HEK293 (cell line): ENCODE data around the gene RBMS1.

Experiments
- CTCF ChIA-PET: fragments of 350-600 bp; formaldehyde crosslinking; extraction: SDS; loops from one replicate; lab custom pipeline; 2021; ENCODE audit warnings: antibody characterized with exemption; lab: Yijun Ruan, JAX
- POLR2A ChIA-PET: fragments of 300-600 bp; formaldehyde crosslinking; extraction: SDS; loops from one replicate; lab custom pipeline; 2020; ENCODE audit warnings: antibody characterized with exemption, inconsistent platforms; lab: Yijun Ruan, JAX
- H3K27ac ChIP-seq: fragments of 200-500 bp; sonication (Bioruptor generic); 2 replicates; pipeline ENCODE4 v1.5.1; 2014; ENCODE audit warnings: low read depth, low read length, control low read depth, inconsistent platforms; ENCODE audit errors: extremely low read depth
- H3K36me3 ChIP-seq, 2 experiments: fragments of 200-500 bp in 1 of 2; sonication (Bioruptor generic) in 1 of 2; 1 replicate in 1 of 2; 2 replicates in 1 of 2; pipeline ENCODE4 v1.5.1; 2014 to 2017; ENCODE audit warnings: inconsistent platforms in 2 of 2, low read length in 2 of 2; ENCODE audit not compliant: control insufficient read depth in 2 of 2, insufficient read depth in 1 of 2
- H3K4me1 ChIP-seq: fragments of 200-500 bp; sonication (Bioruptor generic); 2 replicates; pipeline ENCODE4 v1.5.1; 2014; ENCODE audit warnings: mild to moderate bottlenecking, low read length, inconsistent platforms; ENCODE audit not compliant: control insufficient read depth, insufficient read depth
- H3K4me3 ChIP-seq: 2 replicates; pipeline ENCODE4 v1.5.1; 2011; ENCODE audit warnings: low read depth, mild to moderate bottlenecking, control low read depth, low read length, moderate library complexity
- H3K9me3 ChIP-seq: fragments of 200-500 bp; sonication (Bioruptor generic); 2 replicates; pipeline ENCODE4 v1.5.1; 2014; ENCODE audit warnings: low read depth, low read length, inconsistent platforms; ENCODE audit not compliant: control insufficient read depth, insufficient read depth
- EGR2 ChIP-seq: fragments of 450-650 bp; formaldehyde crosslinking; IDR thresholded peaks from 2 replicates; pipeline ENCODE4 v1.5.1; 2016; ENCODE audit warnings: low read depth, missing biosample characterization, missing genetic modification characterization
- FEZF1 ChIP-seq: fragments of 450-650 bp; formaldehyde crosslinking; IDR thresholded peaks from 2 replicates; pipeline ENCODE4 v1.5.1; 2016; ENCODE audit warnings: missing biosample characterization, missing genetic modification characterization
- KLF10 ChIP-seq: fragments of 450-650 bp; IDR thresholded peaks from 2 replicates; pipeline ENCODE4 v1.5.1; 2018; ENCODE audit warnings: missing biosample characterization, mild to moderate bottlenecking, missing genetic modification characterization
- OSR2 ChIP-seq: fragments of 450-650 bp; formaldehyde crosslinking; IDR thresholded peaks from 2 replicates; pipeline ENCODE4 v1.5.1; 2016; ENCODE audit warnings: missing biosample characterization, missing genetic modification characterization
- PBX3 ChIP-seq: sonication (generic); formaldehyde crosslinking; IDR thresholded peaks from 2 replicates; pipeline ENCODE4 v1.8.1; 2022; ENCODE audit warnings: mild to moderate bottlenecking, moderate library complexity, missing genetic modification reagents
- PRDM10 ChIP-seq: fragments of 450-650 bp; formaldehyde crosslinking; IDR thresholded peaks from 2 replicates; pipeline ENCODE4 v1.5.1; 2016; ENCODE audit warnings: missing biosample characterization, missing genetic modification characterization
- PRDM4 ChIP-seq: fragments of 450-650 bp; formaldehyde crosslinking; IDR thresholded peaks from 2 replicates; pipeline ENCODE4 v1.5.1; 2017; ENCODE audit warnings: missing biosample characterization, missing genetic modification characterization
- ZBTB10 ChIP-seq: fragments of 450-650 bp; formaldehyde crosslinking; IDR thresholded peaks from 2 replicates; pipeline ENCODE4 v1.5.1; 2016; ENCODE audit warnings: missing biosample characterization, missing genetic modification characterization
- ZBTB48 ChIP-seq: fragments of 450-650 bp; formaldehyde crosslinking; IDR thresholded peaks from 2 replicates; pipeline ENCODE4 v1.5.1; 2016; ENCODE audit warnings: missing biosample characterization, missing genetic modification characterization
- ZBTB8A ChIP-seq: fragments of 450-650 bp; formaldehyde crosslinking; IDR thresholded peaks from 2 replicates; pipeline ENCODE4 v1.5.1; 2016; ENCODE audit warnings: missing biosample characterization, missing genetic modification characterization
- ZIC2 ChIP-seq: fragments of 450-650 bp; formaldehyde crosslinking; IDR thresholded peaks from 2 replicates; pipeline ENCODE4 v1.5.1; 2016; ENCODE audit warnings: missing biosample characterization, missing genetic modification characterization
- ZNF112 ChIP-seq: fragments of 450-650 bp; formaldehyde crosslinking; IDR thresholded peaks from 2 replicates; pipeline ENCODE4 v1.5.0; 2017; ENCODE audit warnings: missing biosample characterization, missing genetic modification characterization
- ZNF214 ChIP-seq: fragments of 450-650 bp; formaldehyde crosslinking; IDR thresholded peaks from 2 replicates; pipeline ENCODE4 v1.5.1; 2017; ENCODE audit warnings: missing biosample characterization, mild to moderate bottlenecking, missing genetic modification characterization, borderline replicate concordance
- ZNF354C ChIP-seq: fragments of 450-650 bp; formaldehyde crosslinking; IDR thresholded peaks from 2 replicates; pipeline ENCODE4 v1.5.1; 2016; ENCODE audit warnings: missing biosample characterization, missing genetic modification characterization, low read depth, borderline replicate concordance
- ZNF423 ChIP-seq: fragments of 450-650 bp; formaldehyde crosslinking; IDR thresholded peaks from 2 replicates; pipeline ENCODE4 v1.5.1; 2016; ENCODE audit warnings: missing biosample characterization, missing genetic modification characterization
- ZNF433 ChIP-seq: fragments of 450-650 bp; formaldehyde crosslinking; IDR thresholded peaks from 2 replicates; pipeline ENCODE4 v1.5.1; 2016; ENCODE audit warnings: missing biosample characterization, missing genetic modification characterization, low read depth
- ZNF501 ChIP-seq: fragments of 450-650 bp; formaldehyde crosslinking; IDR thresholded peaks from 2 replicates; pipeline ENCODE4 v1.5.1; 2016; ENCODE audit warnings: missing biosample characterization, missing genetic modification characterization
- ZNF600 ChIP-seq: fragments of 450-650 bp; formaldehyde crosslinking; IDR thresholded peaks from 2 replicates; pipeline ENCODE4 v1.5.1; 2016; ENCODE audit warnings: missing biosample characterization, missing genetic modification characterization
- ZNF610 ChIP-seq: fragments of 450-650 bp; formaldehyde crosslinking; IDR thresholded peaks from 2 replicates; pipeline ENCODE4 v1.5.1; 2016; ENCODE audit warnings: missing biosample characterization, missing genetic modification characterization, borderline replicate concordance
- ZNF660 ChIP-seq: fragments of 450-650 bp; IDR thresholded peaks from 2 replicates; pipeline ENCODE4 v1.5.1; 2018; ENCODE audit warnings: missing biosample characterization, mild to moderate bottlenecking, missing genetic modification characterization
- ZNF692 ChIP-seq: fragments of 450-650 bp; formaldehyde crosslinking; IDR thresholded peaks from 2 replicates; pipeline ENCODE4 v1.5.1; 2016; ENCODE audit warnings: missing biosample characterization, missing genetic modification characterization
- ZNF707 ChIP-seq: fragments of 450-650 bp; formaldehyde crosslinking; IDR thresholded peaks from 2 replicates; pipeline ENCODE4 v1.5.1; 2016; ENCODE audit warnings: missing biosample characterization, missing genetic modification characterization
- ZNF837 ChIP-seq: fragments of 450-650 bp; formaldehyde crosslinking; IDR thresholded peaks from 2 replicates; pipeline ENCODE4 v1.5.1; 2016; ENCODE audit warnings: missing biosample characterization, missing genetic modification characterization

RBMS1 gene

GRCh38 chr2:160479269-160479668 is 14.3 kb downstream of the RBMS1 start:
- H3K4me3 ChIP-seq: no peak overlapping the region
- H3K4me1 ChIP-seq: peaks cover 19% of the 10 kb centered on the region
- no peaks in the 10 kb centered on the region for H3K9me3 ChIP-seq
- TF ChIP-seq ZNF600 (tag by site-specific recombination): peak; percentile 28; the same call in 1 of the 2 replicates
- TF ChIP-seq PBX3 (CRISPR knock-in tag): no peak
- ChIA-PET CTCF (interaction anchor here (0.5 to 0.7 kb wide), 2 partner anchors 261 to 501 kb away, joined by 4 read pairs; no protein-coding TSS in a partner anchor), POLR2A (no interaction called here)
- H3K27ac ChIP-seq: no peak overlapping the region; the same call in 1 of the 2 replicates
- no peaks in the 10 kb centered on the region for H3K36me3 ChIP-seq

- CTCF ChIA-PET: interaction anchor here (0.5 kb wide), 1 partner anchor 262 kb away, joined by 4 read pairs; no protein-coding TSS in a partner anchor
- Histone ChIP-seq H3K4me1 (peaks cover 24% of the 10 kb centered on the region), H3K36me3 (no peaks in the 10 kb centered on the region), H3K27ac (no peak overlapping the region; the same call in 1 of the 2 replicates), H3K9me3 (no peaks in the 10 kb centered on the region), H3K4me3 (no peak overlapping the region)
- POLR2A ChIA-PET: no interaction called here
- peak; percentile 78 for TF ChIP-seq FEZF1 (tag by site-specific recombination)
- TF ChIP-seq ZBTB10: no peak
- TF ChIP-seq PRDM10 (tag by site-specific recombination): no peak
- TF ChIP-seq ZNF354C (tag by site-specific recombination): no peak
- no peak for TF ChIP-seq ZNF610 (tag by site-specific recombination)
- TF ChIP-seq ZNF660: no peak
- peak; percentile 72; the same call in 1 of the 2 replicates for TF ChIP-seq OSR2 (tag by site-specific recombination)
- TF ChIP-seq ZNF112: no peak
- TF ChIP-seq ZBTB8A: peak; percentile 47
- no peak for TF ChIP-seq ZNF837 (tag by site-specific recombination)
- TF ChIP-seq KLF10 (tag by site-specific recombination): no peak
- no peak for TF ChIP-seq ZNF692 (tag by site-specific recombination)
- TF ChIP-seq ZNF707 (tag by site-specific recombination): no peak
- no peak for TF ChIP-seq ZBTB48 (tag by site-specific recombination)
- TF ChIP-seq PRDM4 (tag by site-specific recombination): no peak
- no peak for TF ChIP-seq ZNF433 (tag by site-specific recombination)
- TF ChIP-seq ZIC2 (tag by site-specific recombination): peak; percentile 79
- TF ChIP-seq ZNF214 (tag by site-specific recombination): no peak
- no peak for TF ChIP-seq ZNF501 (tag by site-specific recombination)
- TF ChIP-seq EGR2: no peak
- no peak for TF ChIP-seq ZNF423 (tag by site-specific recombination)
Observed at GRCh38 chr2:160478660-160479059, 14.9 kb downstream of the RBMS1 start.
